Caco-2 (cell line): ENCODE data around the gene PLEKHA5. TPM values are rescaled to one million over a fixed set of nuclear protein-coding genes. Genes with fewer than 3 reads are reported as not detected.

ENCODE experiments used
- BruUV-seq: library from RNA; stranded (reverse); fragments of 400-500 nt; replicated peaks from 2 replicates; lab custom pipeline; 2021; lab: Mats Ljungman, UMichigan
- CTCF ChIA-PET: fragments of 300-600 bp; sonication (Branson Sonifier 250); formaldehyde crosslinking; loops from one replicate; lab custom pipeline; 2022; ENCODE audit warnings: antibody characterized with exemption; lab: Charles Lee
- POLR2A ChIA-PET: fragments of 300-600 bp; sonication (Branson Sonifier 250); formaldehyde crosslinking; loops from one replicate; lab custom pipeline; 2022; ENCODE audit warnings: antibody characterized with exemption; lab: Charles Lee
- DNase-seq, 2 experiments: peaks; one replicate each; pipeline versions ENCODE4 v3.0.0 to v3.0.0-alpha.2; 2020 to 2022
- H3K27me3 ChIP-seq: replicated peaks from 2 replicates; pipeline ENCODE4 v1.6.0; 2011; ENCODE audit warnings: low read length; ENCODE audit not compliant: control insufficient read depth, insufficient read depth
- H3K36me3 ChIP-seq: 2 replicates; pipeline ENCODE4 v1.5.1; 2011; ENCODE audit warnings: low read length; ENCODE audit not compliant: control insufficient read depth, insufficient read depth
- H3K4me1 ChIP-seq: fragments of 250-450 bp; sonication (Bioruptor Pico); 2 replicates; pipeline ENCODE4 v1.5.1; 2020; ENCODE audit warnings: mild to moderate bottlenecking
- H3K4me3 ChIP-seq: 2 replicates; pipeline ENCODE4 v1.5.1; 2011; ENCODE audit warnings: low read depth, mild to moderate bottlenecking, control low read depth, low read length
- H3K9me3 ChIP-seq: fragments of 250-450 bp; sonication (Bioruptor Pico); 2 replicates; pipeline ENCODE4 v1.5.1; 2020; ENCODE audit warnings: mild to moderate bottlenecking, moderate library complexity
- H3K27ac Mint-ChIP-seq: one replicate; pipeline ENCODE4 v1.8.0; 2022; ENCODE audit warnings: mixed read lengths; ENCODE audit not compliant: unreplicated experiment
- H3K27me3 Mint-ChIP-seq: one replicate; pipeline ENCODE4 v1.8.0; 2022; ENCODE audit warnings: mixed read lengths; ENCODE audit not compliant: insufficient read depth, unreplicated experiment
- H3K36me3 Mint-ChIP-seq: one replicate; pipeline ENCODE4 v1.8.0; 2022; ENCODE audit warnings: mild to moderate bottlenecking, mixed read lengths; ENCODE audit not compliant: insufficient read depth, unreplicated experiment
- H3K4me1 Mint-ChIP-seq: one replicate; pipeline ENCODE4 v1.8.0; 2022; ENCODE audit warnings: low read depth, mixed read lengths; ENCODE audit not compliant: unreplicated experiment
- H3K4me3 Mint-ChIP-seq: one replicate; pipeline ENCODE4 v1.8.0; 2022; ENCODE audit warnings: mild to moderate bottlenecking, moderate library complexity, mixed read lengths; ENCODE audit not compliant: unreplicated experiment
- H3K9me3 Mint-ChIP-seq: one replicate; pipeline ENCODE4 v1.8.0; 2022; ENCODE audit warnings: mixed read lengths; ENCODE audit not compliant: unreplicated experiment
- CTCF ChIP-seq, 2 experiments: fragments of 200-600 bp in 1 of 2; IDR thresholded peaks; 1 replicate in 1 of 2; 2 replicates in 1 of 2; pipeline versions ENCODE4 v1.5.1 to v1.8.0; 2011 to 2022; ENCODE audit warnings: antibody characterized with exemption in 1 of 2, control low read depth in 1 of 2, inconsistent platforms in 1 of 2, low read depth in 1 of 2, low read length in 1 of 2, mild to moderate bottlenecking in 1 of 2, moderate library complexity in 1 of 2; ENCODE audit not compliant: insufficient read depth in 1 of 2, severe bottlenecking in 1 of 2, unreplicated experiment in 1 of 2
- intact Hi-C: fragments of 100-400 bp; cut with micrococcal nuclease; formaldehyde crosslinking; loops from one replicate; pipeline ENCODE4 v1.10.0; 2022; ENCODE audit not compliant: unreplicated experiment
- total RNA-seq: library from RNA; stranded (reverse); gene quantifications from 2 replicates; pipeline ENCODE4 v1.2.3, GENCODE V29; 2022

Gene PLEKHA5
- total RNA-seq, 1 experiment from 2014 or later = 69.1 TPM

- CTCF ChIA-PET = no interaction called here
- Histone ChIP-seq H3K9me3 (no peaks in the 10 kb centered on the region), H3K4me1 (0 out of 2 replicates have a peak, but pooled peaks cover 3% of the 10 kb centered on the region), H3K36me3 (no peaks in the 10 kb centered on the region), H3K27me3 (no peaks in the 10 kb centered on the region), H3K4me3 (no peak overlapping the region)
- no peak overlapping the region for H3K4me3 Mint-ChIP-seq
- no peak overlapping the region for H3K27ac Mint-ChIP-seq
- no peak for DNase-seq
- peaks cover 13% of the 10 kb centered on the region for H3K4me1 Mint-ChIP-seq
- POLR2A ChIA-PET = no interaction called here
- BruUV-seq = no TSS peak
- no peak for TF ChIP-seq CTCF (IDR thresholded peaks at IDR 0.05; ENCODE audit: insufficient read depth in 1 of 2, low read depth in 1 of 2, low read length in 1 of 2, severe bottlenecking in 1 of 2, unreplicated experiment in 1 of 2)
- intact Hi-C loops = loop anchor here (1.0 to 2.0 kb wide), 2 partner anchors 362 to 793 kb away; no protein-coding TSS in a partner anchor
- no peaks in the 10 kb centered on the region for H3K36me3 Mint-ChIP-seq
- no peaks in the 10 kb centered on the region for H3K9me3 Mint-ChIP-seq
- no peaks in the 10 kb centered on the region for H3K27me3 Mint-ChIP-seq
Observed at GRCh38 chr12:19223695-19224094, 94.2 kb downstream of the PLEKHA5 start.

- H3K27ac Mint-ChIP-seq = no peak overlapping the region
- peaks cover 8% of the 10 kb centered on the region for H3K36me3 Mint-ChIP-seq
- no peak for TF ChIP-seq CTCF (IDR thresholded peaks at IDR 0.05; ENCODE audit: insufficient read depth in 1 of 2, low read depth in 1 of 2, low read length in 1 of 2, severe bottlenecking in 1 of 2, unreplicated experiment in 1 of 2)
- no TSS peak for BruUV-seq
- intact Hi-C loops = no loop called here
- H3K27me3 Mint-ChIP-seq = no peaks in the 10 kb centered on the region
- DNase-seq = no peak
- no peak overlapping the region for H3K4me3 Mint-ChIP-seq
- no peaks in the 10 kb centered on the region for H3K36me3 ChIP-seq
- no peaks in the 10 kb centered on the region for H3K9me3 ChIP-seq
- CTCF ChIA-PET = no interaction called here
- H3K4me1 ChIP-seq = 0 out of 2 replicates have a peak, but pooled peaks cover 3% of the 10 kb centered on the region
- H3K27me3 ChIP-seq = no peaks in the 10 kb centered on the region
- no peaks in the 10 kb centered on the region for H3K9me3 Mint-ChIP-seq
- peaks cover 13% of the 10 kb centered on the region for H3K4me1 Mint-ChIP-seq
- no peak overlapping the region for H3K4me3 ChIP-seq
- POLR2A ChIA-PET = no interaction called here
Observed at GRCh38 chr12:19224746-19225145, 95.2 kb downstream of the PLEKHA5 start.

GRCh38 chr12:19227190-19227879 is 97.8 kb downstream of the PLEKHA5 start:
- H3K9me3 ChIP-seq = peaks cover 7% of the 10 kb centered on the region
- peaks cover 6% of the 10 kb centered on the region for H3K4me1 Mint-ChIP-seq
- no peaks in the 10 kb centered on the region for H3K36me3 ChIP-seq
- ChIA-PET POLR2A (no interaction called here), CTCF (no interaction called here)
- BruUV-seq = no TSS peak
- no peak overlapping the region for H3K27ac Mint-ChIP-seq
- H3K4me3 ChIP-seq = no peak overlapping the region
- no peaks in the 10 kb centered on the region for H3K27me3 ChIP-seq
- no peaks in the 10 kb centered on the region for H3K27me3 Mint-ChIP-seq
- intact Hi-C loops = no loop called here
- no peak overlapping the region for H3K4me3 Mint-ChIP-seq
- H3K9me3 Mint-ChIP-seq = no peaks in the 10 kb centered on the region
- TF ChIP-seq CTCF (IDR thresholded peaks at IDR 0.05; ENCODE audit: insufficient read depth in 1 of 2, low read depth in 1 of 2, low read length in 1 of 2, severe bottlenecking in 1 of 2, unreplicated experiment in 1 of 2) = no peak
- no peaks in the 10 kb centered on the region for H3K4me1 ChIP-seq
- peaks cover 8% of the 10 kb centered on the region for H3K36me3 Mint-ChIP-seq
- DNase-seq = no peak
